Pancreas (tissue), 10 donors: ENCODE measurements around the gene FOXP4. TPM values are rescaled to one million over a fixed set of nuclear protein-coding genes. Genes with fewer than 3 reads are reported as not detected.

Experiments
- ATAC-seq, 4 donors: fragments of 200-7000 bp; cut with Tn5 transposase; one replicate each; pipeline versions ENCODE4 v1.8.0 to v1.9.1; 2020; ENCODE audit warnings: mild to moderate bottlenecking in 4 of 4, moderate library complexity in 4 of 4
- DNase-seq, 6 donors: peaks; one replicate each; pipeline ENCODE4 v3.0.0-alpha.2; 2020
- FAIRE-seq: peaks from 2 replicates; lab custom pipeline; 2012; peaks lifted over from hg19 to GRCh38; lab: Jason Lieb, UNC
- H3K27ac ChIP-seq, 4 donors: fragments of 200-600 bp; sonication (generic); 1 replicate in 3 of 4; 2 replicates in 1 of 4; pipeline versions ENCODE4 v1.5.0 to v1.8.0; 2020
- H3K27me3 ChIP-seq, 4 donors: fragments of 200-600 bp; one replicate each; pipeline ENCODE4 v1.8.0; 2021
- H3K36me3 ChIP-seq, 3 donors: fragments of 200-600 bp; sonication (generic) in 1 of 3; one replicate each; pipeline versions ENCODE4 v1.5.0 to v1.8.0; 2020 to 2021
- H3K4me1 ChIP-seq, 3 donors: fragments of 200-600 bp; one replicate each; pipeline ENCODE4 v1.8.0; 2021
- H3K4me3 ChIP-seq, 4 donors: fragments of 200-600 bp; sonication (generic) in 2 of 4; one replicate each; pipeline versions ENCODE4 v1.5.0 to v1.8.0; 2020 to 2021
- H3K9me3 ChIP-seq, 4 donors: fragments of 200-600 bp; one replicate each; pipeline ENCODE4 v1.8.0; 2021
- WGBS, 2 donors: extraction: QIAGEN DNeasy Blood & Tissue Kit; methylation state at CpG; one replicate each; pipeline ENCODE4 v1.1.7; 2013; 5-methylcytosine and 5-hydroxymethylcytosine counted together
- intact Hi-C, 3 donors: fragments of 100-400 bp; cut with DNase I; formaldehyde crosslinking; loops; one replicate each; pipeline versions ENCODE4 v1.11.1 to v1.14.2; 2022
- polyA plus RNA-seq, 2 donors: library from polyadenylated mRNA; stranded (reverse); fragments of 200-250 nt; gene quantifications; one replicate each; pipeline ENCODE4 v1.2.3, GENCODE V29; 2013
- total RNA-seq, 6 donors: library from RNA; stranded (reverse); fragmentation: NEBNext Ultra II Directional in 4 of 6; extraction: Animal tissue kit (Norgen Biotek cat#: 25700) in 4 of 6; gene quantifications; one replicate each; pipeline versions ENCODE4 v1.2.1 to v1.2.4, GENCODE V29; 2021 to 2023
- TF ChIP-seq, protein P1 (sequence below), 4 donors: fragments of 200-600 bp; sonication (generic) in 3 of 4; IDR thresholded peaks; one replicate each; pipeline versions ENCODE4 v1.5.0 to v1.8.0; 2021; ENCODE audit warnings: antibody characterized with exemption in 4 of 4
- donor health status: healthy with polysubstance abuse.
- donor health status: DM: no; HTN: no; CAD: no; lungs with moderate emphysema.
- donor health status: DM: no; HTN: no; CAD: no.
- donor health status: control.
- donor health status: control.
- donor health status: Bipolar disorder and iron deficiency.
- donor health status: DM: yes; HTN: yes; CAD: no.
- donor health status: DM: no; HTN: no; CAD: no.
- donor health status: DM: no; HTN: no; CAD: no.
- donor health status: DM: yes; HTN: yes; CAD: no.

Gene FOXP4
- total and polyA plus RNA-seq, 8 donors = 23.1 to 29.3 (median 26.3) TPM

DNA sequence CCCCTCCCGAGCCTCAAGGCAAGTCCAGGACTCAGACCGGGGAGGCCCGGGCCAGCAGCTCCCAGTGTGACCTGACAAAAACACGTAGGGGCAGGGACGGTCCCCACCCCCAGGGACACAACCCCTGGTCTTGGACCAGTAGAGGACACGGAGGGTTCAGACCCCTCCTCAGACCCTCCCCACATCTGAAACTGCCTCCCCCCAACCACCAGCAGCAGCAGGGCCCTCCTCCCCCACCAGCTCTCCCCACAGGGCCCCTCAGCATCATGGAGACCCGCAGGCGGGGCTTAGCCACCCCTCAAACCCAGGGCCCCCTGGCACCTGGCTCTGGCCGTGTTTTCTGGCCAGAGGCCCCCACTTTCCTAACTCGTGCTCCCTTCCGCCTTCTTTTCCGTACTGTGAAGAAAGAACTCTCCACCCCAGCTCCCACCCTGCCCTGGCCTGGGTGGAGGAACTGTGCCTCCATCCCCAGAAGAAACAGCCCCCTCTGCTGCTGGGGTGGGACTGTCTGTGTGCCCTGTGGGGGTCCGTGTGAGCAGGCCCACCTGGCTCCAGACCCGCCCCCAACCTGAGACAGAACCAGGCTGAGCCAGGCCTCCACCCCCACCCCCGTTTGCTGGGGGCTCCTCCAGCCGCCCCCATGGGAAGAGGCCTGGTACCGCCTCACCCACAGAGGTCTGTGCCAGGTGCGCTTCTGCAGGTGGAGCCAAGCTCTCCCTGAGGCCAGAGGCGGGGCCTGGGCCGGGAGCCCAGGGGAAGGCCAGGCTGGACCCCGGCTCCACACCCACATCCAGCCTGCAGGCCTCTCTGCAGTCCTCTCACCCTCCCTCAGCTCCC, 53.1 kb downstream of the FOXP4 start:
- H3K27me3 ChIP-seq = no peaks in the 10 kb centered on the region
- no peaks in the 10 kb centered on the region for H3K9me3 ChIP-seq
- no peaks in the 10 kb centered on the region for H3K4me1 ChIP-seq
- H3K4me3 ChIP-seq = no peak overlapping the region
- peaks cover 0 to 29% (median 0%) of the 10 kb centered on the region in 3 donors for H3K36me3 ChIP-seq
- no peak overlapping the region for H3K27ac ChIP-seq
- TF ChIP-seq, protein P1, sequence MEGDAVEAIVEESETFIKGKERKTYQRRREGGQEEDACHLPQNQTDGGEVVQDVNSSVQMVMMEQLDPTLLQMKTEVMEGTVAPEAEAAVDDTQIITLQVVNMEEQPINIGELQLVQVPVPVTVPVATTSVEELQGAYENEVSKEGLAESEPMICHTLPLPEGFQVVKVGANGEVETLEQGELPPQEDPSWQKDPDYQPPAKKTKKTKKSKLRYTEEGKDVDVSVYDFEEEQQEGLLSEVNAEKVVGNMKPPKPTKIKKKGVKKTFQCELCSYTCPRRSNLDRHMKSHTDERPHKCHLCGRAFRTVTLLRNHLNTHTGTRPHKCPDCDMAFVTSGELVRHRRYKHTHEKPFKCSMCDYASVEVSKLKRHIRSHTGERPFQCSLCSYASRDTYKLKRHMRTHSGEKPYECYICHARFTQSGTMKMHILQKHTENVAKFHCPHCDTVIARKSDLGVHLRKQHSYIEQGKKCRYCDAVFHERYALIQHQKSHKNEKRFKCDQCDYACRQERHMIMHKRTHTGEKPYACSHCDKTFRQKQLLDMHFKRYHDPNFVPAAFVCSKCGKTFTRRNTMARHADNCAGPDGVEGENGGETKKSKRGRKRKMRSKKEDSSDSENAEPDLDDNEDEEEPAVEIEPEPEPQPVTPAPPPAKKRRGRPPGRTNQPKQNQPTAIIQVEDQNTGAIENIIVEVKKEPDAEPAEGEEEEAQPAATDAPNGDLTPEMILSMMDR (IDR thresholded peaks at IDR 0.05) = no peak
- intact Hi-C loops = no loop called here
- DNase-seq (peak in 2 of 6 donors; percentile 46 to 53), ATAC-seq (peak in 1 of 4 donors; percentile 10), FAIRE-seq (no peak)
- 81 to 83% methylated on average over 17 to 21 of the region's 21 CpGs for WGBS, 2 donors

DNA sequence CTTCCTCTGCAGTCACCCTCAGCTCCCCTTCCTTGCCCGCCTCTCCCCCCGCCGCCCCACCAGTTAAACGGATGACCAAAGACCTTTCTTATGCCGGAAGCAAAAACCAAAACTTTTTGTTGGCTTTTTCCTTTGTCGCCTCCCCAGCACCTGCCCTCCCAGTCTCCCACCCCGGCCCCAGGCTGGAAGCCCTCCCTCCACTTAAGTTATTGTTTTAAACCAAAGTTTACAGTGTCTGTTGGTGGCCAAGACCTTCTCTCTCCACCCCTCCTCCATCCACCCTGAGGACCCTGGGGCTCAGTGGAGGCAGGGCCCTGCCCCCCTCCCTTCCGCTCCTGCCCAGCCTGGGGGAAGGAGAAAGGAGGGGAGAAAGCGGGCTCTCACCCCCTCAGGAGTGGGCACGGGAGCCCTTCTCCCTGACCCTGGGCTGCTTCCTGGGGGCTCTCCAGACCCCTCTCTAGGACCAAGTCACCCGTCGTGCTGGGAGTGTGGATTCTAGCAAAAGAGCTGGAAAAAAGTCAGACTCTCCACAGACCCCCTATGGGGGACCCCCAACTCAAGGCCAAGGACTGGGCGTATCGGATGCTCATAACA, 53.8 kb downstream of the FOXP4 start:
- H3K36me3 ChIP-seq = peaks cover 0 to 24% (median 0%) of the 10 kb centered on the region in 3 donors
- TF ChIP-seq, protein P1 (IDR thresholded peaks at IDR 0.05) = no peak
- H3K27ac ChIP-seq = no peak overlapping the region
- ATAC-seq (no peak), DNase-seq (peak in 1 of 6 donors; percentile 44), FAIRE-seq (no peak)
- H3K4me3 ChIP-seq = no peak overlapping the region
- H3K4me1 ChIP-seq = no peaks in the 10 kb centered on the region
- WGBS, 2 donors = 93 to 95% methylated on average over 13 to 14 of the region's 14 CpGs
- intact Hi-C loops = loop anchor here in 2 of 3 donors (5.0 to 10.0 kb wide), 3 partner anchors 75 to 175 kb away; partner anchors contain the start of gene FRS3 (in 1 of the 2)
- no peaks in the 10 kb centered on the region for H3K27me3 ChIP-seq
- H3K9me3 ChIP-seq = no peaks in the 10 kb centered on the region

DNA sequence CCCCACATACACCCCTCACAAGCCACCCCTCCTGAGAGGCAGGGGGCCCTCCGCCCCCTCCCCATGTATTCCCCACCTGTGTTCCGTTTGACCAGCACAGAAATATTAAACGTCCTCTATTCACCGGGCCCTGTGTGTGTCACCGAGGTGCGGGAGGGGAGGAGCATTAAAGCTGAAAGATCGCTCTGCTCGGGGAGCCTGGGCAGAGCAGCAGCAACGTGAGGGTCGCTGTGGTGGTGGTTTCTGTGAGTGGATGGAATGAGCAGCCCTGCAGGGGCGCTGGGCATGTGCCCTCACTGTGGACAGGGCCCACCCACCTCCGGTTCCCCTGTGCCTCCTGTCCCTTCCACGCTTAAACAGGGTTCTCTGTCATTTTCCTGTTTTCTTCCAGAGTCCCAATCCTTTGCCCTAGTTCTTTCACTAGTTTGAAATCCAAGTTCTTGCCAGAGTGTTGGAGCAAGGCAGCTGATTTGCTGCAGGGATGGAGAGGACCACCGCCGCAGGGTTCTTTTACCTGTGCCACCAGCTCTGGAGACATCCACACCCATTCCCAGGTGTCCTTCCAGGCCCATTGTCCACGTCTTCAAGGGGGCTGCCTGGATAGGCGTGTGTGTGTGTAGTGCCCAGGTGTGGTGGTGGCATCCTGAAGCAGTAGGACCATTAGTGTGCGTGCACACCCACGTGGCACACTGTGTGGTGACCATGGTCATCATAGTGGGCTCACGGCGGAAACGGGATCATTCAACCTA, 54.5 kb downstream of the FOXP4 start:
- H3K9me3 ChIP-seq = no peaks in the 10 kb centered on the region
- no peak overlapping the region for H3K27ac ChIP-seq
- FAIRE-seq (no peak), ATAC-seq (no peak), DNase-seq (peak in 1 of 6 donors; percentile 46)
- H3K4me1 ChIP-seq = no peaks in the 10 kb centered on the region
- no peaks in the 10 kb centered on the region for H3K27me3 ChIP-seq
- H3K4me3 ChIP-seq = no peak overlapping the region
- H3K36me3 ChIP-seq = peaks cover 0 to 20% (median 0%) of the 10 kb centered on the region in 3 donors
- TF ChIP-seq, protein P1 (IDR thresholded peaks at IDR 0.05) = no peak
- intact Hi-C loops = loop anchor here in 2 of 3 donors (5.0 to 10.0 kb wide), 3 partner anchors 74 to 174 kb away; partner anchors contain the start of gene FRS3 (in 1 of the 2)
- WGBS, 2 donors = 85 to 86% methylated on average over 22 of the region's 22 CpGs

DNA sequence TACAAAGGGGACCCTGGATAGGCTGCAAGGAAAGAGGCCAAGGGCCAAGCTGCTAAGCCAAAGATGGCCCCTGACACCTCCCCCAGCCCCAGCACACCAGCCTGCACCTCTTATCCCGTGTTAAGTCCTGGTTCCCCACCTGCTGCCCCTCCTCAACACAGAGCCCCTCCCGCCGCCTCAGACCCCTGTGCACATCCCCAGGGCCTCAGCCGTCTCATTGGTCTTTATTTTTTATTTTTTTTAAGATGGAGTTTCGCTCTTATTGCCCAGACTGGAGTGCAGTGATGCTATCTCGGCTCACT, 55.0 kb downstream of the FOXP4 start:
- intact Hi-C loops = loop anchor here in 2 of 3 donors (5.0 to 10.0 kb wide), 3 partner anchors 74 to 174 kb away; partner anchors contain the start of gene FRS3 (in 1 of the 2)
- DNase-seq = peak in 1 of 6 donors; percentile 37
- WGBS, 2 donors = 87 to 94% methylated on average over 5 to 6 of the region's 6 CpGs

More for the DNA sequence above, 55.0 kb downstream of the FOXP4 start:
- Histone ChIP-seq H3K4me1 (no peaks in the 10 kb centered on the region), H3K9me3 (no peaks in the 10 kb centered on the region), H3K36me3 (peaks cover 0 to 20% (median 0%) of the 10 kb centered on the region in 3 donors), H3K4me3 (no peak overlapping the region), H3K27me3 (no peaks in the 10 kb centered on the region), H3K27ac (no peak overlapping the region)
- FAIRE-seq (no peak), ATAC-seq (no peak)
- TF ChIP-seq, protein P1 (IDR thresholded peaks at IDR 0.05) = no peak
